ENCODE data around the gene RTL5. TPM values are rescaled to one million over a fixed set of nuclear protein-coding genes. Genes with fewer than 3 reads are reported as not detected.

Gene RTL5
- total and polyA plus RNA-seq, 7 donors, result 0.46 to 7.5 (median 2.7) TPM

DNA sequence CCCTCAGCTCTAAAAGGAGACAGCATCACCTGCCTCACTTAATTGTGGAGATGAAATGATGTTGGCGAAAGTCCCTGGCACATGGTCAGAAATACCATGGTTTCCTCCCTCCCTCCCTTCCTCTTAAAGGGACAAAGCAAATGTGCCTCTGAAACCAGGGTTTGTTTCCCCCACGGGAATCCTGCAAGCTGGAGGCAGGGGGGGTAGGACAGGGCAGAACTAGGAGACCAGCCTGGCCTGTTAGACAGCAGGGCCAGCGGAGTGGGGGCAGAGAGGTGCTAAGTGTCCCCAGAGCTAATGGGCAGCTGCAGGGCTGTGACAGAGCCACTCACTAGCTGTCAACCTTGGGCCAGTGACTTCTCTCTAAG lies 5.7 kb downstream of the RTL5 start:
- TF ChIP-seq EP300 (IDR thresholded peaks at IDR 0.05) (no peak), POLR2A (IDR thresholded peaks at IDR 0.05) (no peak), POLR2AphosphoS5 (IDR thresholded peaks at IDR 0.05) (peak in 1 of 4 donors; percentile 1)
- no peak for DNase-seq
- Histone ChIP-seq H3K4me1 (peaks cover 0 to 68% (median 49%) of the 10 kb centered on the region in 4 donors), H3K36me3 (no peaks in the 10 kb centered on the region), H3K27me3 (peaks cover 0 to 3% (median 0%) of the 10 kb centered on the region in 3 donors), H3K4me3 (no peak overlapping the region), H3K27ac (peak overlapping the region; percentile 70 to 79 (median 76)), H3K9me3 (no peaks in the 10 kb centered on the region)
- WGBS, 2 donors, result 30 to 45% methylated on average over 3 of the region's 3 CpGs
- intact Hi-C loops (cut with DNase I), result loop anchor here (1.0 to 5.0 kb wide), 2 partner anchors 108 to 214 kb away; partner anchors contain the start of gene NHSL2

- Histone ChIP-seq H3K36me3 (no peaks in the 10 kb centered on the region), H3K9me3 (no peaks in the 10 kb centered on the region), H3K27me3 (peaks cover 0 to 3% (median 0%) of the 10 kb centered on the region in 3 donors), H3K27ac (peak overlapping the region; percentile 70 to 79 (median 76)), H3K4me3 (no peak overlapping the region), H3K4me1 (peaks cover 0 to 68% (median 52%) of the 10 kb centered on the region in 4 donors)
- DNase-seq, result no peak
- 39 to 58% methylated on average over 6 of the region's 6 CpGs for WGBS, 2 donors
- TF ChIP-seq POLR2AphosphoS5 (IDR thresholded peaks at IDR 0.05) (no peak), CTCF (IDR thresholded peaks at IDR 0.05) (no peak), EP300 (IDR thresholded peaks at IDR 0.05) (no peak), POLR2A (IDR thresholded peaks at IDR 0.05) (no peak)
- intact Hi-C loops (cut with DNase I), result loop anchor here (1.0 to 5.0 kb wide), 2 partner anchors 107 to 213 kb away; partner anchors contain the start of gene NHSL2
Measured at GRCh38 chrX:72125331-72126047, 6.2 kb downstream of the RTL5 start.

GRCh38 chrX:72124540-72125201 lies 7.0 kb downstream of the RTL5 start:
- intact Hi-C loops (cut with DNase I), result loop anchor here (5.0 kb wide), 2 partner anchors 57 to 212 kb away; partner anchors contain the start of gene NHSL2
- TF ChIP-seq EP300 (IDR thresholded peaks at IDR 0.05) (no peak), POLR2AphosphoS5 (IDR thresholded peaks at IDR 0.05) (no peak), POLR2A (IDR thresholded peaks at IDR 0.05) (no peak), CTCF (IDR thresholded peaks at IDR 0.05) (no peak)
- no peaks in the 10 kb centered on the region for H3K36me3 ChIP-seq
- peak overlapping the region; percentile 60 to 79 (median 76) for H3K27ac ChIP-seq
- H3K4me1 ChIP-seq, result peaks cover 0 to 68% (median 49%) of the 10 kb centered on the region in 4 donors
- H3K9me3 ChIP-seq, result no peaks in the 10 kb centered on the region
- no peak overlapping the region for H3K4me3 ChIP-seq
- WGBS, 2 donors, result 73% methylated on average over 8 of the region's 8 CpGs
- peak; percentile 48 for DNase-seq
- H3K27me3 ChIP-seq, result peaks cover 0 to under 1% (median 0%) of the 10 kb centered on the region in 3 donors

- Histone ChIP-seq H3K27ac (peak overlapping the region; percentile 60 to 79 (median 76)), H3K27me3 (no peaks in the 10 kb centered on the region), H3K4me1 (peaks cover 0 to 63% (median 49%) of the 10 kb centered on the region in 4 donors), H3K36me3 (no peaks in the 10 kb centered on the region), H3K4me3 (no peak overlapping the region), H3K9me3 (no peaks in the 10 kb centered on the region)
- peak; percentile 72 for DNase-seq
- intact Hi-C loops (cut with DNase I), result loop anchor here (5.0 kb wide), 1 partner anchor 56 kb away; no protein-coding TSS in a partner anchor
- 55 to 74% methylated on average over 11 of the region's 11 CpGs for WGBS, 2 donors
- TF ChIP-seq POLR2A (IDR thresholded peaks at IDR 0.05) (no peak), EP300 (IDR thresholded peaks at IDR 0.05) (no peak), POLR2AphosphoS5 (IDR thresholded peaks at IDR 0.05) (no peak), CTCF (IDR thresholded peaks at IDR 0.05) (no peak)
Measured at GRCh38 chrX:72123471-72124185, 8.1 kb downstream of the RTL5 start.

Measured in sigmoid colon (tissue), 7 donors.